GM12878 (cell line): ENCODE data around the gene BBS9.

Source experiments
- ASH2L ChIP-seq: fragments of 300-600, 200-600 bp; sonication (generic); IDR thresholded peaks from 2 replicates; pipeline ENCODE4 v1.6.1; 2017; ENCODE audit warnings: low read depth, mild to moderate bottlenecking, borderline replicate concordance
- ATF2 ChIP-seq: IDR thresholded peaks from 2 replicates; pipeline ENCODE4 v1.6.1; 2012; ENCODE audit warnings: low read length, inconsistent platforms
- EZH2 ChIP-seq: IDR thresholded peaks from 2 replicates; pipeline ENCODE4 v1.6.1; 2012; ENCODE audit warnings: low read depth, mild to moderate bottlenecking, control low read depth, inconsistent platforms, low read length, borderline replicate concordance; ENCODE audit not compliant: control insufficient read depth
- FOS ChIP-seq: IDR thresholded peaks from 3 replicates; pipeline ENCODE4 v1.6.1; 2011; ENCODE audit warnings: borderline replicate concordance; ENCODE audit not compliant: insufficient read length; ENCODE audit errors: extremely low read depth
- HDGF ChIP-seq: fragments of 450-650 bp; IDR thresholded peaks from 2 replicates; pipeline ENCODE4 v1.6.1; 2016; ENCODE audit warnings: antibody characterized with exemption
- POLR2AphosphoS2 ChIP-seq: IDR thresholded peaks from 2 replicates; pipeline ENCODE4 v1.6.1; 2011; ENCODE audit warnings: low read depth, mild to moderate bottlenecking, low read length, improper control_type of control experiment, moderate library complexity
- YY1 ChIP-seq: IDR thresholded peaks from 2 replicates; pipeline ENCODE4 v1.6.1; 2011; ENCODE audit warnings: low read depth, mild to moderate bottlenecking, low read length

- TF ChIP-seq ASH2L (no peak), EZH2 (no peak), POLR2AphosphoS2 (no peak), FOS (no peak), HDGF (no peak), YY1 (no peak), ATF2 (no peak)
These were observed 293.7 kb downstream of the BBS9 start for GRCh38 chr7:33422825-33423645.
